H9 (cell line): ENCODE data around the gene BMPR2. TPM values are rescaled to one million over a fixed set of nuclear protein-coding genes. Genes with fewer than 3 reads are reported as not detected.
"Not testable (repeated sequence)": the region's sequence is repeated elsewhere in the genome, so short reads cannot be mapped to it uniquely, and the experiment has no call there.

Experiments used
- DNase-seq: peaks from one replicate; pipeline ENCODE4 v3.0.0-alpha.2; 2017
- H2AFZ ChIP-seq: one replicate; pipeline ENCODE4 v1.6.1; 2013; ENCODE audit warnings: mild to moderate bottlenecking, low read length, control low read depth, moderate library complexity
- H2AK5ac ChIP-seq: 2 replicates; pipeline ENCODE4 v1.6.1; 2013; ENCODE audit warnings: low read length, control low read depth, mixed read lengths; ENCODE audit not compliant: insufficient read length
- H2BK120ac ChIP-seq: one replicate; pipeline ENCODE4 v1.6.1; 2013; ENCODE audit warnings: low read depth, mild to moderate bottlenecking, low read length, control low read depth, inconsistent platforms; ENCODE audit not compliant: poor library complexity, severe bottlenecking
- H2BK12ac ChIP-seq: 2 replicates; pipeline ENCODE4 v1.6.1; 2013; ENCODE audit warnings: low read length, control low read depth, mixed read lengths, low read depth; ENCODE audit not compliant: insufficient read length
- H2BK15ac ChIP-seq: 2 replicates; pipeline ENCODE4 v1.6.1; 2013; ENCODE audit warnings: low read depth, low read length, control low read depth
- H2BK20ac ChIP-seq: one replicate; pipeline ENCODE4 v1.6.1; 2013; ENCODE audit warnings: low read depth, mild to moderate bottlenecking, low read length, control low read depth, inconsistent platforms; ENCODE audit not compliant: poor library complexity, severe bottlenecking
- H2BK5ac ChIP-seq: 2 replicates; pipeline ENCODE4 v1.6.1; 2013; ENCODE audit warnings: low read length, control low read depth, mixed read lengths; ENCODE audit not compliant: insufficient read length
- H3K14ac ChIP-seq: 2 replicates; pipeline ENCODE4 v1.6.1; 2013; ENCODE audit warnings: low read length, control low read depth; ENCODE audit not compliant: insufficient read depth
- H3K18ac ChIP-seq: 2 replicates; pipeline ENCODE4 v1.6.1; 2013; ENCODE audit warnings: low read depth, mild to moderate bottlenecking, mixed read lengths, low read length, control low read depth; ENCODE audit not compliant: insufficient read length
- H3K23ac ChIP-seq: 2 replicates; pipeline ENCODE4 v1.6.1; 2013; ENCODE audit warnings: low read length, control low read depth, mixed read lengths, low read depth; ENCODE audit not compliant: insufficient read length
- H3K23me2 ChIP-seq: 2 replicates; pipeline ENCODE4 v1.6.1; 2013; ENCODE audit warnings: low read depth, mild to moderate bottlenecking, mixed read lengths, low read length, control low read depth; ENCODE audit not compliant: insufficient read length, poor library complexity, severe bottlenecking
- H3K27ac ChIP-seq: 2 replicates; pipeline ENCODE4 v1.5.1; 2013; ENCODE audit warnings: low read length, control low read depth, mixed read lengths, low read depth; ENCODE audit not compliant: insufficient read length
- H3K27me3 ChIP-seq: 2 replicates; pipeline ENCODE4 v1.6.1; 2013; ENCODE audit warnings: low read length, control low read depth, inconsistent platforms; ENCODE audit not compliant: insufficient read depth
- H3K4ac ChIP-seq: 2 replicates; pipeline ENCODE4 v1.6.1; 2013; ENCODE audit warnings: low read depth, mild to moderate bottlenecking, control low read depth, inconsistent platforms, low read length, moderate library complexity
- H3K4me1 ChIP-seq: 2 replicates; pipeline ENCODE4 v1.6.1; 2013; ENCODE audit warnings: low read length, control low read depth, inconsistent platforms; ENCODE audit not compliant: insufficient read depth
- H3K4me2 ChIP-seq: 2 replicates; pipeline ENCODE4 v1.6.1; 2013; ENCODE audit warnings: low read length, control low read depth, mixed read lengths; ENCODE audit not compliant: insufficient read length, insufficient read depth
- H3K56ac ChIP-seq: 2 replicates; pipeline ENCODE4 v1.6.1; 2013; ENCODE audit warnings: low read depth, mild to moderate bottlenecking, mixed read lengths, low read length, control low read depth; ENCODE audit not compliant: insufficient read length
- H3K79me1 ChIP-seq: 2 replicates; pipeline ENCODE4 v1.6.1; 2013; ENCODE audit warnings: low read depth, mild to moderate bottlenecking, moderate library complexity, low read length, control low read depth, inconsistent platforms; ENCODE audit not compliant: insufficient read depth, poor library complexity, severe bottlenecking
- H3K79me2 ChIP-seq: 2 replicates; pipeline ENCODE4 v1.6.1; 2013; ENCODE audit warnings: low read length, control low read depth, inconsistent platforms; ENCODE audit not compliant: insufficient read depth
- H3K9ac ChIP-seq: 2 replicates; pipeline ENCODE4 v1.6.1; 2013; ENCODE audit warnings: low read length, control low read depth, mixed read lengths; ENCODE audit not compliant: insufficient read length; ENCODE audit errors: extremely low read depth
- H3K9me3 ChIP-seq: one replicate; pipeline ENCODE4 v1.6.1; 2013; ENCODE audit warnings: low read depth, low read length, inconsistent platforms; ENCODE audit not compliant: control insufficient read depth
- H3T11ph ChIP-seq: one replicate; pipeline ENCODE4 v1.6.1; 2013; ENCODE audit warnings: mild to moderate bottlenecking, low read length, control low read depth, inconsistent platforms
- H4K20me1 ChIP-seq: one replicate; pipeline ENCODE4 v1.6.1; 2013; ENCODE audit not compliant: control insufficient read depth, insufficient read length, insufficient read depth
- H4K5ac ChIP-seq: 2 replicates; pipeline ENCODE4 v1.6.1; 2013; ENCODE audit warnings: low read depth, mild to moderate bottlenecking, mixed read lengths, low read length, control low read depth; ENCODE audit not compliant: insufficient read length
- H4K8ac ChIP-seq: replicated peaks from 2 replicates; pipeline ENCODE4 v1.6.1; 2013; ENCODE audit warnings: low read length, control low read depth, mixed read lengths, low read depth; ENCODE audit not compliant: insufficient read length
- H4K91ac ChIP-seq: 2 replicates; pipeline ENCODE4 v1.6.1; 2013; ENCODE audit warnings: low read depth, mild to moderate bottlenecking, moderate library complexity, mixed read lengths, low read length, control low read depth; ENCODE audit not compliant: insufficient read length
- H3K27ac Mint-ChIP-seq, 3 experiments: 2 replicates in 2 of 3; 3 replicates in 1 of 3; pipeline ENCODE4 v1.8.0; 2020 to 2021; ENCODE audit warnings: mixed read lengths in 3 of 3, mild to moderate bottlenecking in 1 of 3, moderate library complexity in 1 of 3
- H3K27me3 Mint-ChIP-seq: 2 replicates; pipeline ENCODE4 v1.8.0; 2021; ENCODE audit warnings: low read depth, mild to moderate bottlenecking, moderate library complexity, mixed read lengths
- H3K36me3 Mint-ChIP-seq, 3 experiments: 2 replicates in 2 of 3; 3 replicates in 1 of 3; pipeline ENCODE4 v1.8.0; 2020 to 2021; ENCODE audit warnings: low read depth in 3 of 3, mixed read lengths in 3 of 3; ENCODE audit not compliant: insufficient read depth in 1 of 3
- H3K4me1 Mint-ChIP-seq, 2 experiments: 2 replicates each; pipeline ENCODE4 v1.8.0; 2020; ENCODE audit warnings: mixed read lengths in 2 of 2
- H3K4me3 Mint-ChIP-seq, 2 experiments: 2 replicates in 1 of 2; 3 replicates in 1 of 2; pipeline ENCODE4 v1.8.0; 2020 to 2021; ENCODE audit warnings: mild to moderate bottlenecking in 2 of 2, mixed read lengths in 2 of 2, moderate library complexity in 1 of 2
- H3K9me3 Mint-ChIP-seq, 2 experiments: 2 replicates in 1 of 2; 3 replicates in 1 of 2; pipeline ENCODE4 v1.8.0; 2020; ENCODE audit warnings: mild to moderate bottlenecking in 2 of 2, mixed read lengths in 2 of 2, moderate library complexity in 1 of 2
- WGBS: extraction: QIAGEN DNeasy Blood & Tissue Kit; methylation state at CpG from one replicate; pipeline ENCODE4 v1.1.7; 2013; ENCODE audit warnings: missing lambda C conversion rate, low lambda C conversion rate, mixed read lengths; ENCODE audit not compliant: insufficient read length; ENCODE audit errors: extremely low coverage; 5-methylcytosine and 5-hydroxymethylcytosine counted together
- total RNA-seq: library from RNA; stranded (reverse); gene quantifications from 2 replicates; pipeline ENCODE4 v1.2.1, GENCODE V29; 2021
- TF ChIP-seq, protein P1 (sequence below): fragments of 200-600 bp; sonication (generic); conservative IDR thresholded peaks from 3 replicates; pipeline ENCODE4 v1.8.0; 2021; ENCODE audit warnings: antibody characterized with exemption, mild to moderate bottlenecking

Gene BMPR2
- total RNA-seq, 1 experiment from 2014 or later: 17.3 TPM

DNA sequence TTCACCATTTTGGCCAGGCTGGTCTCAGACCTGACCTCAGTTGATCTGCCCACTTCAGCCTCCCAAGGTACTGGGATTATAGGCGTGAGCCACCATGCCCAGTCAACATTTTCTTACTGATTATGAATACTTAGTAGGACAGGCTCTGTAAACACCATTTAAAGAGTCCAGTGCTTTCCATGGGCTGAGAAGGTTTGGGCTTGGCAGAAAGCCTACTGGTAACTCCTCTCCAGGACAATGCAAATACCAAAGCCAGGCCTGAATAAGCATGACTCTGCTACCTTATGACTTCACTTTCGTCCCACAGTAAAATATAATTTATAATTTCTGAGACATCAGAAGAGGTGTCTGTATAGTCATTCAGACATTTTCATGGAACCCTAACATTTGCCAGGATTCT is 198.4 kb downstream of the BMPR2 start:
- Histone ChIP-seq H3K27ac (no peak overlapping the region), H3K18ac (no peak overlapping the region), H3K23me2 (no peaks in the 10 kb centered on the region), H3K4me2 (no peak overlapping the region), H2BK15ac (no peak overlapping the region), H3K9me3 (no peaks in the 10 kb centered on the region), H3K9ac (no peak overlapping the region), H4K20me1 (no peaks in the 10 kb centered on the region), H2BK120ac (no peak overlapping the region), H2BK5ac (no peak overlapping the region), H4K5ac (no peak overlapping the region), H3T11ph (no peak overlapping the region), H2AFZ (no peak overlapping the region), H3K56ac (no peak overlapping the region), H3K23ac (no peak overlapping the region), H4K8ac (no peak overlapping the region), H4K91ac (no peak overlapping the region), H3K27me3 (no peaks in the 10 kb centered on the region), H3K79me1 (no peaks in the 10 kb centered on the region), H3K79me2 (no peaks in the 10 kb centered on the region), H3K14ac (no peak overlapping the region), H3K4me1 (no peaks in the 10 kb centered on the region), H2BK12ac (no peak overlapping the region), H2AK5ac (no peak overlapping the region), H3K4ac (no peak overlapping the region), H2BK20ac (no peak overlapping the region)
- WGBS: no CpG with 5 or more reads among the region's 2 CpGs
- Mint-ChIP-seq H3K27me3 (no peaks in the 10 kb centered on the region; the same call in 1 of the 2 replicates), H3K36me3 (no peaks in the 10 kb centered on the region; a peak in 1 of 7 replicates), H3K27ac (no peak overlapping the region), H3K9me3 (0 out of 5 replicates have a peak, but pooled peaks cover 0 to 2% of the 10 kb centered on the region in 2 experiments), H3K4me1 (peaks cover 2 to 4% of the 10 kb centered on the region in 2 experiments; a peak in 3 of 4 replicates), H3K4me3 (no peak overlapping the region; a peak in 1 of 5 replicates)
- DNase-seq: no peak
- TF ChIP-seq, protein P1, sequence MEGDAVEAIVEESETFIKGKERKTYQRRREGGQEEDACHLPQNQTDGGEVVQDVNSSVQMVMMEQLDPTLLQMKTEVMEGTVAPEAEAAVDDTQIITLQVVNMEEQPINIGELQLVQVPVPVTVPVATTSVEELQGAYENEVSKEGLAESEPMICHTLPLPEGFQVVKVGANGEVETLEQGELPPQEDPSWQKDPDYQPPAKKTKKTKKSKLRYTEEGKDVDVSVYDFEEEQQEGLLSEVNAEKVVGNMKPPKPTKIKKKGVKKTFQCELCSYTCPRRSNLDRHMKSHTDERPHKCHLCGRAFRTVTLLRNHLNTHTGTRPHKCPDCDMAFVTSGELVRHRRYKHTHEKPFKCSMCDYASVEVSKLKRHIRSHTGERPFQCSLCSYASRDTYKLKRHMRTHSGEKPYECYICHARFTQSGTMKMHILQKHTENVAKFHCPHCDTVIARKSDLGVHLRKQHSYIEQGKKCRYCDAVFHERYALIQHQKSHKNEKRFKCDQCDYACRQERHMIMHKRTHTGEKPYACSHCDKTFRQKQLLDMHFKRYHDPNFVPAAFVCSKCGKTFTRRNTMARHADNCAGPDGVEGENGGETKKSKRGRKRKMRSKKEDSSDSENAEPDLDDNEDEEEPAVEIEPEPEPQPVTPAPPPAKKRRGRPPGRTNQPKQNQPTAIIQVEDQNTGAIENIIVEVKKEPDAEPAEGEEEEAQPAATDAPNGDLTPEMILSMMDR: no peak

DNA sequence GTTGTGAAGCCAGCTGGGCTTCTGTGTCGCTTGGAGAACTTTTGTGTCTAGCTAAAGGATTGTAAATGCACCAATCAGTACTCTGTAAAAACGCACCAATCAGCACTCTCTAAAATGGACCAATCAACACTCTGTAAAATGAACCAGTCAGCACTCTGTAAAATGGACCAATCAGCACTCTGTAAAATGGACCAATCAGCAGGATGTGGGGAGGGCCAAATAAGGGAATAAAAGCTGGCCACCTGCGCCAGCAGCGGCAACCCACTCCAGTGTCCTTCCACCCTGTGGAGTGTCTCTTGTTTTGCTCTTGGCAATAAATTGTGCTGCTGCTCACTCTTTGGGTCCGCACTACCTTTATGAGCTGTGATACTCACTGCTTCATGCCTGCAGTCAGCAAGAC is 199.1 kb downstream of the BMPR2 start:
- not testable (repeated sequence) for H3K4me1 Mint-ChIP-seq, H2BK5ac ChIP-seq, H2AK5ac ChIP-seq, H3K9me3 ChIP-seq, H2BK12ac ChIP-seq, H3K14ac ChIP-seq, H3K18ac ChIP-seq, H2AFZ ChIP-seq, H3K36me3 Mint-ChIP-seq, H2BK20ac ChIP-seq, H3K9ac ChIP-seq, H4K20me1 ChIP-seq, H2BK120ac ChIP-seq, H3K56ac ChIP-seq, H4K8ac ChIP-seq, H3K79me1 ChIP-seq, H3K27ac ChIP-seq, H3T11ph ChIP-seq, H3K4me3 Mint-ChIP-seq, H3K27ac Mint-ChIP-seq, H3K23ac ChIP-seq, DNase-seq, H3K23me2 ChIP-seq, H3K9me3 Mint-ChIP-seq, H3K4ac ChIP-seq, H4K5ac ChIP-seq, H3K4me1 ChIP-seq, H3K4me2 ChIP-seq, H3K27me3 ChIP-seq, H4K91ac ChIP-seq, H3K27me3 Mint-ChIP-seq, H2BK15ac ChIP-seq, H3K79me2 ChIP-seq
- WGBS: no CpG with 5 or more reads among the region's 5 CpGs
